Measurements from ENCODE around the gene RNF187. TPM values are rescaled to one million over a fixed set of nuclear protein-coding genes. Genes with fewer than 3 reads are reported as not detected.

The RNF187 gene
- 10 to 100 TPM; 58.9 to 74.6 TPM for total RNA-seq
- polyA plus RNA-seq (ENCODE audit: insufficient read length in 2 of 2) = 100 to 1,000 TPM; 232 to 242 TPM
- long read RNA-seq, donor 1, transcript RNF187-201 (4 exons, 3,017 nt) = major isoform, 115 of 144 reads
- long read RNA-seq, donor 1, partial matches to known transcripts = 29 of 144 reads
- long read RNA-seq, donor 1, other reads (novel, unspliced or antisense) = 0 of 144 reads
- long read RNA-seq, donor 2, transcript RNF187-201 (4 exons, 3,017 nt) = major isoform, 40 of 84 reads
- long read RNA-seq, donor 2, partial matches to known transcripts = 39 of 84 reads
- long read RNA-seq, donor 2, other reads (novel, unspliced or antisense) = 5 of 84 reads
- long read RNA-seq, donor 3, transcript RNF187-201 (4 exons, 3,017 nt) = major isoform, 47 of 54 reads
- long read RNA-seq, donor 3, partial matches to known transcripts = 0 of 54 reads
- long read RNA-seq, donor 3, other reads (novel, unspliced or antisense) = 7 of 54 reads
- long read RNA-seq, donor 4, transcript RNF187-201 (4 exons, 3,017 nt) = major isoform, 35 of 35 reads
- long read RNA-seq, donor 4, partial matches to known transcripts = 0 of 35 reads
- long read RNA-seq, donor 4, other reads (novel, unspliced or antisense) = 0 of 35 reads

DNA sequence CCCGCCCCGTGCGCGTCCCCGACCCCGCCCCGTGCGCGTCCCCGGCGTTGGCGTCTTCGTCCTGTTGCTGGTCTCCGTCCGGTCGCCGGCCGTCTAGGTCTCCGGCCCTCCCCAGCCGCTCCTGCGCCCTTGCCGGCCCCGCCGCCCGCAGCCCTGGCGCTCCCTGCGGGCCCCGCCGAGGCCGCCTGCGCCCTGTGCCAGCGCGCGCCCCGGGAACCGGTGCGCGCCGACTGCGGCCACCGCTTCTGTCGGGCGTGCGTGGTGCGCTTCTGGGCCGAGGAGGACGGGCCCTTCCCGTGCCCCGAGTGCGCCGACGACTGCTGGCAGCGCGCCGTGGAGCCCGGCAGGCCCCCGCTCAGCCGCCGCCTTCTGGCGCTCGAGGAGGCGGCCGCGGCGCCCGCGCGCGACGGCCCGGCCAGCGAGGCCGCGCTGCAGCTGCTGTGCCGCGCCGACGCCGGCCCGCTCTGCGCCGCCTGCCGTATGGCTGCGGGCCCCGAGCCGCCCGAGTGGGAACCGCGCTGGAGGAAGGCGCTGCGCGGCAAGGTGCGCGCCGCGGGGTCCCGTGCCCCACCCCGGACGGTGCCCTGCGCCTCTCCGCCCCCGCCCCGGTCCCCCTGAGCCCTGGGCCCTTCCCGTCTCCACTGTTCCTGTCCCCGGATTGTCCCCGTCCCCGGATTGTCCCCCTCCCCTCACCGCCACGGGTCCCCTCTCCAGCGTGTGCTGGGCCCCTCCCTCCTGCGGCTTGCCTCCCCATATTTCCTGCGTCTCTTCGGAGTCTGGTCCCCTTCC is at the start of gene RNF187:
TSS of gene RNF187 (plus strand) at position 47 of the 789 bp plus-strand sequence.
- peak within 1 kb of the TSS; percentile 99 for H3K27ac ChIP-seq (ENCODE audit: low read depth, low read length)
- DNase-seq (ENCODE audit: low read depth in 4 of 6, low spot score in 6 of 6) = peak in 2 of 6 donors; percentile 10 to 43
- H3K9me3 ChIP-seq (ENCODE audit: control insufficient read depth, insufficient read depth, low read length) = no peaks in the 10 kb centered on the region
- H3K36me3 ChIP-seq (ENCODE audit: control insufficient read depth, insufficient read depth, low read length) = peaks cover 33% of the 10 kb centered on the region
- H3K4me3 ChIP-seq (ENCODE audit: low read depth, low read length) = peak within 1 kb of the TSS; percentile 77
- H3K4me1 ChIP-seq (ENCODE audit: control insufficient read depth, insufficient read depth, low read length) = peaks cover 35% of the 10 kb centered on the region
- WGBS (ENCODE audit: insufficient coverage) = under 1% methylated on average over 113 of the region's 113 CpGs
- H3K27me3 ChIP-seq (ENCODE audit: control insufficient read depth, insufficient read depth, low read length) = no peaks in the 10 kb centered on the region

- no peak overlapping the region for H3K27ac ChIP-seq (ENCODE audit: low read depth, low read length)
- H3K27me3 ChIP-seq (ENCODE audit: control insufficient read depth, insufficient read depth, low read length) = no peaks in the 10 kb centered on the region
- 91% methylated on average over 7 of the region's 7 CpGs for WGBS (ENCODE audit: insufficient coverage)
- H3K4me3 ChIP-seq (ENCODE audit: low read depth, low read length) = no peak overlapping the region
- no peaks in the 10 kb centered on the region for H3K4me1 ChIP-seq (ENCODE audit: control insufficient read depth, insufficient read depth, low read length)
- no peak for DNase-seq (ENCODE audit: low read depth in 4 of 6, low spot score in 6 of 6)
- H3K36me3 ChIP-seq (ENCODE audit: control insufficient read depth, insufficient read depth, low read length) = no peaks in the 10 kb centered on the region
- H3K9me3 ChIP-seq (ENCODE audit: control insufficient read depth, insufficient read depth, low read length) = no peaks in the 10 kb centered on the region
These were observed 49.7 kb upstream of the RNF187 start for GRCh38 chr1:228437424-228437962.

- Histone ChIP-seq H3K4me1 (ENCODE audit: control insufficient read depth, insufficient read depth, low read length) (no peaks in the 10 kb centered on the region), H3K4me3 (ENCODE audit: low read depth, low read length) (no peak overlapping the region), H3K9me3 (ENCODE audit: control insufficient read depth, insufficient read depth, low read length) (no peaks in the 10 kb centered on the region), H3K27ac (ENCODE audit: low read depth, low read length) (no peak overlapping the region), H3K27me3 (ENCODE audit: control insufficient read depth, insufficient read depth, low read length) (no peaks in the 10 kb centered on the region), H3K36me3 (ENCODE audit: control insufficient read depth, insufficient read depth, low read length) (no peaks in the 10 kb centered on the region)
- no peak for DNase-seq (ENCODE audit: low read depth in 4 of 6, low spot score in 6 of 6)
- WGBS (ENCODE audit: insufficient coverage) = 44% methylated on average over 1 of the region's 1 CpG
These were observed 48.9 kb upstream of the RNF187 start for GRCh38 chr1:228438266-228438665.

GRCh38 chr1:228440761-228441500 is 46.3 kb upstream of the RNF187 start:
- Histone ChIP-seq H3K27ac (ENCODE audit: low read depth, low read length) (no peak overlapping the region), H3K9me3 (ENCODE audit: control insufficient read depth, insufficient read depth, low read length) (no peaks in the 10 kb centered on the region), H3K27me3 (ENCODE audit: control insufficient read depth, insufficient read depth, low read length) (peaks cover 3% of the 10 kb centered on the region), H3K4me3 (ENCODE audit: low read depth, low read length) (no peak overlapping the region), H3K36me3 (ENCODE audit: control insufficient read depth, insufficient read depth, low read length) (no peaks in the 10 kb centered on the region), H3K4me1 (ENCODE audit: control insufficient read depth, insufficient read depth, low read length) (peaks cover 6% of the 10 kb centered on the region)
- DNase-seq (ENCODE audit: low read depth in 4 of 6, low spot score in 6 of 6) = no peak
- 66% methylated on average over 4 of the region's 9 CpGs for WGBS (ENCODE audit: insufficient coverage)

GRCh38 chr1:228443395-228443794 is 43.8 kb upstream of the RNF187 start:
- no peak for DNase-seq (ENCODE audit: low read depth in 4 of 6, low spot score in 6 of 6)
- Histone ChIP-seq H3K27ac (ENCODE audit: low read depth, low read length) (no peak overlapping the region), H3K4me1 (ENCODE audit: control insufficient read depth, insufficient read depth, low read length) (peaks cover 11% of the 10 kb centered on the region), H3K9me3 (ENCODE audit: control insufficient read depth, insufficient read depth, low read length) (no peaks in the 10 kb centered on the region), H3K27me3 (ENCODE audit: control insufficient read depth, insufficient read depth, low read length) (peaks cover 11% of the 10 kb centered on the region), H3K36me3 (ENCODE audit: control insufficient read depth, insufficient read depth, low read length) (no peaks in the 10 kb centered on the region), H3K4me3 (ENCODE audit: low read depth, low read length) (no peak overlapping the region)

DNA sequence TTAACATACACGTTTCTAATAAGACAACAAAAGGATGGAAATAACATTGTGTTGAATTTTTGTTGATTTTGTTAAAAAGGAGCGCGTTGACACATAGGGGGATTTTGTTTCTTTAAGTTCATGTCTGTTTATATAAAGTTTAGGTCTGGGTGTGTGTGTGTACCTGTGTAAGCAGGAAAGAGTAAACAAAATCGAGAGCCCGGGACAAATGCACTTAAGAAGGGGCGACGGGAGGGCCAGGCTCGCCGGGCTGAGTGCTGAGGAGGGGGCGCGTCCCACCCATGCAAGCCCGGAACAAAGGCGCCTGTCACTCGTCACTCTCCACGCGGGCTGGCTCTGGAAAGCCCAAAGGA is 41.7 kb upstream of the RNF187 start:
- H3K4me1 ChIP-seq (ENCODE audit: control insufficient read depth, insufficient read depth, low read length) = peaks cover 11% of the 10 kb centered on the region
- H3K27me3 ChIP-seq (ENCODE audit: control insufficient read depth, insufficient read depth, low read length) = peaks cover 11% of the 10 kb centered on the region
- no peak overlapping the region for H3K27ac ChIP-seq (ENCODE audit: low read depth, low read length)
- WGBS (ENCODE audit: insufficient coverage) = 7% methylated on average over 14 of the region's 16 CpGs
- H3K36me3 ChIP-seq (ENCODE audit: control insufficient read depth, insufficient read depth, low read length) = peaks cover 1% of the 10 kb centered on the region
- no peaks in the 10 kb centered on the region for H3K9me3 ChIP-seq (ENCODE audit: control insufficient read depth, insufficient read depth, low read length)
- no peak for DNase-seq (ENCODE audit: low read depth in 4 of 6, low spot score in 6 of 6)
- peak overlapping the region; percentile 56 for H3K4me3 ChIP-seq (ENCODE audit: low read depth, low read length)

DNA sequence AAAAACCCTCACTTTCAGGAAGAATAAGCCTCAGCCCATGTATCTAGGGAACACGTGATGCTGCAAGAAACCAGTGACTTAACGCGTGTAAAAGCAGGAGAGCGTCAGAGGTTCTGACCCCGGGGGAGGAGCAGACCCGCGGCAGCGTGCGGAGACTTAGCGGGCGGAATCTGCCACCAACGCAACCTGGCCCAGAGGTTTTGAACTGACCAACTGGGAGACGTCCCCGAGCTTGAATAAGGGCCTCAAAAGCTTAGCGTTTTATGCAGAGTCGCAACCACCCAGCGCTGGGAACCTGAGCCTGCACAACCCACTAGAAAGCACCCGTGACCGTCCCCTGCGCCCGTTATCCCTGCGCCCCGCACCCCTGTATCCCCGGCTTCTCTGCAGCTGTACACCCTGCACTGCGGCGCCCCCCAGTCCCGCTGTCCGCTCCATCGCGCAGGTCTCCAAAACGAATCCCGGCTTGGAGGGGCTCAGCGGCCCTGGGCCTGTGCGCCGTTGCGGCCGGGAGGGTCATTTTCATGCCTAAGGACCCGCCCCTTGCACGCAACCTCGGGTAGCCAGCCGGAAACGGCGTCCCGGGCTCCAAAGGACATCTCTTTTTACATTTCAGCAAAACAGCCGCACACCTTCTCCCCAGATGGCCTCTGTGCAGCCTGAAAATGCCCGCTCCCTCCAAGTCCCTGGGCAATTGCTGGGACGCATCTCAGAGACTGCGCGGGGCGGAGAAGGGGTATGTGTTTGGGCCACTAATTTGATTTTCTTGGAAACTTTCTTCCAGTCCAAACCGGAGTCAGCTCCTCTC is 41.1 kb upstream of the RNF187 start:
- peaks cover 3% of the 10 kb centered on the region for H3K36me3 ChIP-seq (ENCODE audit: control insufficient read depth, insufficient read depth, low read length)
- H3K4me3 ChIP-seq (ENCODE audit: low read depth, low read length) = peak overlapping the region; percentile 56
- WGBS (ENCODE audit: insufficient coverage) = under 1% methylated on average over 45 of the region's 51 CpGs
- H3K27me3 ChIP-seq (ENCODE audit: control insufficient read depth, insufficient read depth, low read length) = peaks cover 11% of the 10 kb centered on the region
- no peak overlapping the region for H3K27ac ChIP-seq (ENCODE audit: low read depth, low read length)
- peak in 2 of 6 donors; percentile 80 to 86 for DNase-seq (ENCODE audit: low read depth in 4 of 6, low spot score in 6 of 6)
- peaks cover 11% of the 10 kb centered on the region for H3K4me1 ChIP-seq (ENCODE audit: control insufficient read depth, insufficient read depth, low read length)
- H3K9me3 ChIP-seq (ENCODE audit: control insufficient read depth, insufficient read depth, low read length) = no peaks in the 10 kb centered on the region

DNA sequence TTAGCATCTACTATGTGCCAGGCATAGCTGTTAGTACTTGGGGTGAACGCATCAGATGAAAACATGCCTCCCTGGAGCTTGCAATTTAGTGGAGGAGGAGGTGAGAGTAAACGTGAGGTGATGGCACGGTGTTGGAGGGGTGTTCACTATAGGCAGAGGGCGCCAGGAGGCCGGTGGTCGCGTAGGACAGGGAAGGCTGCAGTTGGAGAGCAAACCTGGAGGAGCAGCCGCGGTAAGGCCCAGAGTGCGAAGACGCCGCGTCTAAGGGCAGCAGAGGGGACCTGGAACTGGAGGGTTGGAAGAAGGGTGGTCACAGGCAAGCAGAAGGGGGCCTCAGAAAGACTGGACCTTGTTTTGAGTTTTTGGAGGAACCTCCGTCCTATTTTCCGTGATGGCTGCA is 40.3 kb upstream of the RNF187 start:
- Histone ChIP-seq H3K4me3 (ENCODE audit: low read depth, low read length) (no peak overlapping the region), H3K27me3 (ENCODE audit: control insufficient read depth, insufficient read depth, low read length) (peaks cover 11% of the 10 kb centered on the region), H3K4me1 (ENCODE audit: control insufficient read depth, insufficient read depth, low read length) (peaks cover 11% of the 10 kb centered on the region), H3K27ac (ENCODE audit: low read depth, low read length) (no peak overlapping the region), H3K36me3 (ENCODE audit: control insufficient read depth, insufficient read depth, low read length) (peaks cover 3% of the 10 kb centered on the region), H3K9me3 (ENCODE audit: control insufficient read depth, insufficient read depth, low read length) (no peaks in the 10 kb centered on the region)
- 29% methylated on average over 14 of the region's 15 CpGs for WGBS (ENCODE audit: insufficient coverage)
- no peak for DNase-seq (ENCODE audit: low read depth in 4 of 6, low spot score in 6 of 6)

All from spinal cord (tissue), 10 donors.